Kidney epithelial cell (primary cell): ENCODE data around the gene KCNH5. TPM values are rescaled to one million over a fixed set of nuclear protein-coding genes. Genes with fewer than 3 reads are reported as not detected.
A peak's percentile ranks its signal among the peaks of the same experiment; 100 is the strongest.

Experiments
- DNase-seq: peaks from one replicate; pipeline ENCODE4 v3.0.0-alpha.2; 2010; ENCODE audit warnings: low read depth
- H3K27me3 ChIP-seq: 2 replicates; pipeline ENCODE4 v1.6.0; 2011; ENCODE audit warnings: low read length; ENCODE audit not compliant: control insufficient read depth, insufficient read depth
- H3K36me3 ChIP-seq: 2 replicates; pipeline ENCODE4 v1.5.1; 2011; ENCODE audit warnings: low read length; ENCODE audit not compliant: control insufficient read depth, insufficient read depth
- H3K4me3 ChIP-seq: 2 replicates; pipeline ENCODE4 v1.5.1; 2011; ENCODE audit warnings: low read depth, mild to moderate bottlenecking, control low read depth, low read length
- total RNA-seq: library from RNA; depleted of rRNA; stranded (reverse); fragments of >200 nt; gene quantifications from 2 replicates; pipeline ENCODE4 v1.2.3, GENCODE V29; 2015
- TF ChIP-seq, protein P1 (sequence below): IDR thresholded peaks from 2 replicates; pipeline ENCODE4 v1.5.1; 2011; ENCODE audit warnings: mild to moderate bottlenecking, moderate library complexity, low read length, control low read depth, inconsistent platforms; ENCODE audit not compliant: insufficient read depth, poor library complexity, severe bottlenecking

KCNH5 gene
- total RNA-seq, 1 donor from 2014 or later = not detected

DNA sequence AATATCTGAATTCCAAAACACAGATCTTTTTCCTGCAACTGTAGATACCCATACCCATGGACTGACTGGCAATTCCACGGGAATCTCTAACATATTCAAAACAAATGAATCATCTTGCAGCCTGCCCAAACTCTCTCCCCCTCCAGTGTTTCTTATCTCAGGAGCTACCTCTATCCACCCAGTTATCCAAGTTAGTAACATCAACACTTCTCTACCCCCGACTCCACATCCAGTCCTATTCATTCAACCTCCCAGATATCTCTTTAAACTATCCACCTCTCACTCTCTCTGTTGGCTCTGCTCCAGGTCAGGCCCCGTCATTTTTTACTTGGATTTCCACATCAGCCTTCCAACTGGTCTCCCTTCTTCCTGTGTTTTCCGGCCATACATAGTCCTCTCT is 6.7 kb upstream of the KCNH5 start:
- no peak for DNase-seq
- peaks cover 7% of the 10 kb centered on the region for H3K27me3 ChIP-seq
- no peaks in the 10 kb centered on the region for H3K36me3 ChIP-seq
- TF ChIP-seq, protein P1, sequence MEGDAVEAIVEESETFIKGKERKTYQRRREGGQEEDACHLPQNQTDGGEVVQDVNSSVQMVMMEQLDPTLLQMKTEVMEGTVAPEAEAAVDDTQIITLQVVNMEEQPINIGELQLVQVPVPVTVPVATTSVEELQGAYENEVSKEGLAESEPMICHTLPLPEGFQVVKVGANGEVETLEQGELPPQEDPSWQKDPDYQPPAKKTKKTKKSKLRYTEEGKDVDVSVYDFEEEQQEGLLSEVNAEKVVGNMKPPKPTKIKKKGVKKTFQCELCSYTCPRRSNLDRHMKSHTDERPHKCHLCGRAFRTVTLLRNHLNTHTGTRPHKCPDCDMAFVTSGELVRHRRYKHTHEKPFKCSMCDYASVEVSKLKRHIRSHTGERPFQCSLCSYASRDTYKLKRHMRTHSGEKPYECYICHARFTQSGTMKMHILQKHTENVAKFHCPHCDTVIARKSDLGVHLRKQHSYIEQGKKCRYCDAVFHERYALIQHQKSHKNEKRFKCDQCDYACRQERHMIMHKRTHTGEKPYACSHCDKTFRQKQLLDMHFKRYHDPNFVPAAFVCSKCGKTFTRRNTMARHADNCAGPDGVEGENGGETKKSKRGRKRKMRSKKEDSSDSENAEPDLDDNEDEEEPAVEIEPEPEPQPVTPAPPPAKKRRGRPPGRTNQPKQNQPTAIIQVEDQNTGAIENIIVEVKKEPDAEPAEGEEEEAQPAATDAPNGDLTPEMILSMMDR = no peak
- no peak overlapping the region for H3K4me3 ChIP-seq

DNA sequence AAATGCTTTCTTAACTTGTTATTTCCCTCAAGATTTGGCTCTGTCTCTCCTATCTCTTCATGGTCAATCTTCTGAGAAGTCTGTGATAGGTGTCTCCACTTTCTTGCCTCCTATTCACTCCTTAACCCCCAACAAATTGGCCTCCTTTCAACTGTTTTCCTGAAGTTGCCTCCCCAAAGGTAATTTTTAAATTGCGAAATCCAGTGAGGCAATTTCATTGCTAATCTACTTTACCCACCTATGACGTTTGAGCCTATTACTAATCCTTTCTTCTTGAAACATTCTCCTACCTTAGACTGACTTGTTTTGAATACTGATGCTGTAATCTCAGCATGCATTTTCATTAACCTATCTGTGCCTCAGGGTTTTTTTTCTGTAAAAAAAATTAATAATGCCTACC is 6.0 kb upstream of the KCNH5 start:
- no peak for DNase-seq
- H3K27me3 ChIP-seq = peaks cover 13% of the 10 kb centered on the region
- TF ChIP-seq, protein P1 = no peak
- no peaks in the 10 kb centered on the region for H3K36me3 ChIP-seq
- no peak overlapping the region for H3K4me3 ChIP-seq

DNA sequence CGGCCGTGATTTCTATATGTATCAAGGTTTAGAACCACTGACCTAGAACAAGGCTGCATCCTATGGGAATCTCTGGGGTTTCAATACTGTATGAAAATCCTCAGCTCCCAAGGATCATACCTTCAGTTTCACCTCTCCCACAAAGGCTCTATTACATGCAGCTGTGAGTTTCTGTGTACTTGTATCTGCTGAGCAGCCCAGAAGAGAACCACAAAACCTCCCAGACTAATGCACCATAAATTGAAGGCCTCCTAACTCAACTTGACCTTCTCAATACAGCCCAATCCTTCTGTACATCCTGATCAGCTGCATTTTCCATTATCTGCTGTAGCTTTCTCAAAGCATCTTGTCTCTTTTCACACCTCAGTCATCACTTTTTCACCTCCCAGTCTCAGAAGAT is 5.4 kb upstream of the KCNH5 start:
- H3K36me3 ChIP-seq = no peaks in the 10 kb centered on the region
- H3K4me3 ChIP-seq = no peak overlapping the region
- H3K27me3 ChIP-seq = peaks cover 19% of the 10 kb centered on the region
- TF ChIP-seq, protein P1 = no peak
- DNase-seq = no peak

DNA sequence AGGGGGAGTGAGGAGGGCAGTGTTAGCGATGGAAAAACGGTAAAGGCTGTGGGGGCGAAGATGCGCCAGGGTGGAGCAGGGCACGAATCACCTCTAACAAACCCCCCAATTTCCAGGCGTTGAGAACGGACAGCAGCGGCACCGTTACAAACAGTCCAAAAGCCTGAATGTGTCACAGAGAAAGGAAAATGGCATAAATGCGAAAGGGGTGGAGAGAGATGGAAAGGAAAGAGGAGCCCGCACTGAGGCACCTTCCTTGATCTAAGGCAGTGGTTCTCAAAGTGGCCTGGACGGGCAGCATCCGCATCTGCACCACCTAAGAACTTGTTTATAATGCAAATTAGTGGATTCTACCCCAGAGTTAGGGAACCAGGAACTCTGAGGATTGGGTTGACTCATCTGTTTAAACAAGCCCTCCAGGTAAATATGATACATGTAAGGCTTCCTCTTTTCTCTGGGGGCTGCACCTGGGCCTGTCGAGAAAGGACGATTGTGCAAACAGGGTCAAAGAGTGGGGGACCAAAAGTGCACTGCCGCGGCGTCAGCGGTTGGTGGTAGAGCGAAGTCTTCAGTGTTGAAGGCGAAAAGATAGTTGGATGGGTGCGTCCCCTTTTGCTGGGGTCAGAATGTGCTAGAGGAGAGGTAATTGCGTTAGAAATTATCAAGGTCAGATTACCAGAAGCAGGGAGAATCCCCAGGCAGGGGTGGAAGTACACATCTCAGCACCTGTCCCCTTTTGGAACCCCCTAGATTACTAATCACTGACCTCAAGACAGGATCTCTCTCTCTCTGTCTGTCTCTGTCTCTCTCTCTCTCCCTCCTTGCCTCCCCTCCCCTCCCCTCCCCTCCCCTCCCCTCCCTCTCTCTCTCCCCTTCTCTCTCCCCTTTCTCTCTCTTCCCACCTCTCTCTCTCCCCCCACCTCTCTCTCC is 1.3 kb upstream of the KCNH5 start:
- TF ChIP-seq, protein P1 = no peak
- Histone ChIP-seq H3K36me3 (no peaks in the 10 kb centered on the region), H3K27me3 (peaks cover 36% of the 10 kb centered on the region), H3K4me3 (no peak overlapping the region)
- DNase-seq = no peak

DNA sequence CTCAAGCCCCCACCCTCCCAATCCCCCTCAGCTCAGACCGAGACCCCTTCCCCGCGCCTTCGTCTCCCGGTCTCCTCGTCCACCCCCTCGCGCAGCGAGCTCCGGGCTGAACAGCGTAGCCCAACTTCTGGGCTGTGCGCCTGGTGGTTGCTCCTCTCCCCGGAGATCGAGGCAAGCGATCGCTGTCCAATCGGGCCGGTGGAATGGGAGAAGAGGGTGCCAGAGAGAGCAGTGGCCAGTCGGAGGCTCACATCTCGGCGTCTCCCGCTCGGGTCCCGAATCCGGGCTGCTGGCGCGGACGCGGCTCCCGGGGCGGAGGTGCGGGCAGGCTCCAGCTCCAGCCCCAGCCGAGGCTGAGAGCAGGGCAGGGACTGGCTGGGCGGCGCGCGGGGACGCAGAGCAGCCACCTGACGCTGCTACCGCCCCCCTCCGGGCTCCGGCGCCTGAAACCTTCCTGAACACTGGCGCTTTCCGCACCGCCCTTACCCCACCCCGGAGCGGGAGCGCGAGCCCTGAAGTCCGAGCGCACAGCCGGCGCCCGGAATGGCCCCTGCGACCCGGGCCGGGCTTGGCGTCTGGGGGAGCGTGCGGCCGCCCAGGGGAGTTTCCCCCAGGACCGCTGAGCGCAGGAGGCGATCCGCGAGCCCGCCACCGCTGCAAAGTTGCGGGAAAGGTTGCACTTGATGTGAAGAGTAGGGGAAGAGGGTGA is 508 bp upstream of the KCNH5 start:
- H3K27me3 ChIP-seq = peaks cover 36% of the 10 kb centered on the region
- H3K4me3 ChIP-seq = peak overlapping the region; percentile 21
- no peak for DNase-seq
- H3K36me3 ChIP-seq = no peaks in the 10 kb centered on the region
- TF ChIP-seq, protein P1 = no peak

DNA sequence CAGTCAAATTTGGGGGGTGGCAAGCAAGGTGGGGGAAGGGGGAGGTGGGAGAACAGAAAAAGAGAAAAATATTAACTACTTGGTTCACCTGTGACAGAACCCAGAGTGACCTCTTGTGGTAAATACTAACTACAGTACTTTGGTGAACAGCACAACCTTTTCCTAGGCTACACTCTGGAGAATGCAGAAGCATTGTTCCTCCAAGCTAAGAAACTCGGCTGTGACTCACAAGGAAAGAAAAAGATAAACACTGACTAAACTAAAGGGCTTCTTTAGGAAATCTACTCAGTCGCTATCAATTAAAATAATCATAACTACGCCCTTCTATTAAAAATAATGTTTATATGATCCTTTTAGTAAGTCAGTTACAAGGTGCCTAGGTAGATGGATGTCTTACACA is 5.4 kb downstream of the KCNH5 start:
- Histone ChIP-seq H3K4me3 (no peak overlapping the region), H3K36me3 (no peaks in the 10 kb centered on the region), H3K27me3 (peaks cover 9% of the 10 kb centered on the region)
- TF ChIP-seq, protein P1 = peak; percentile 40
- peak; percentile 43 for DNase-seq
